ENCODE results near the gene GOLPH3. TPM values are rescaled to one million over a fixed set of nuclear protein-coding genes. Genes with fewer than 3 reads are reported as not detected.

GOLPH3 gene
- total RNA-seq, 3 donors from 2014 or later: 83.2 to 100 (median 87.8) TPM

GRCh38 chr5:32159328-32160072, 14.6 kb downstream of the GOLPH3 start:
- H3K4me3 ChIP-seq: no peak overlapping the region
- no peaks in the 10 kb centered on the region for H3K27me3 ChIP-seq
- intact Hi-C loops (cut with DNase I; ENCODE audit: low total_unique reads): no loop called here
- H3K9me3 ChIP-seq: no peaks in the 10 kb centered on the region
- H3K4me1 ChIP-seq: peaks cover 0 to 4% of the 10 kb centered on the region in 2 donors
- H3K36me3 ChIP-seq: no peaks in the 10 kb centered on the region
- DNase-seq (ENCODE audit: low spot score in 2 of 2): no peak
- H3K27ac ChIP-seq: no peak overlapping the region
- TF ChIP-seq, protein P1, sequence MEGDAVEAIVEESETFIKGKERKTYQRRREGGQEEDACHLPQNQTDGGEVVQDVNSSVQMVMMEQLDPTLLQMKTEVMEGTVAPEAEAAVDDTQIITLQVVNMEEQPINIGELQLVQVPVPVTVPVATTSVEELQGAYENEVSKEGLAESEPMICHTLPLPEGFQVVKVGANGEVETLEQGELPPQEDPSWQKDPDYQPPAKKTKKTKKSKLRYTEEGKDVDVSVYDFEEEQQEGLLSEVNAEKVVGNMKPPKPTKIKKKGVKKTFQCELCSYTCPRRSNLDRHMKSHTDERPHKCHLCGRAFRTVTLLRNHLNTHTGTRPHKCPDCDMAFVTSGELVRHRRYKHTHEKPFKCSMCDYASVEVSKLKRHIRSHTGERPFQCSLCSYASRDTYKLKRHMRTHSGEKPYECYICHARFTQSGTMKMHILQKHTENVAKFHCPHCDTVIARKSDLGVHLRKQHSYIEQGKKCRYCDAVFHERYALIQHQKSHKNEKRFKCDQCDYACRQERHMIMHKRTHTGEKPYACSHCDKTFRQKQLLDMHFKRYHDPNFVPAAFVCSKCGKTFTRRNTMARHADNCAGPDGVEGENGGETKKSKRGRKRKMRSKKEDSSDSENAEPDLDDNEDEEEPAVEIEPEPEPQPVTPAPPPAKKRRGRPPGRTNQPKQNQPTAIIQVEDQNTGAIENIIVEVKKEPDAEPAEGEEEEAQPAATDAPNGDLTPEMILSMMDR (IDR thresholded peaks at IDR 0.05): no peak
- no peak for TF ChIP-seq POLR2A (IDR thresholded peaks at IDR 0.05)
- no peak for TF ChIP-seq POLR2AphosphoS5 (IDR thresholded peaks at IDR 0.05)

DNA sequence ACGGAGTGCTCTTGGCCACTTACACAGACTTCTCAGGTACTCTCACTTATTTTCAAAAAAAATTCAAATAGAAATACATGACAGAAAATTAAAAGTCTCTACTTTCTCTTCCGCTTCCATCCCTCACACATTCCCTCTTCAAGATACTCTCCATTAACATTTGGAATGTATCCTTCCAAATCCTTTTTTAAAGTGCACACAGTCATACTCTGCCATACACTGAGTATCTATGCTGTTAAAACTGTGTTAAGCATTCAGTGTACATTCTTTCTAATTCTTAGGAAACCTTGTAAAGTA, 15.5 kb downstream of the GOLPH3 start:
- TF ChIP-seq, protein P1 (IDR thresholded peaks at IDR 0.05): no peak
- TF ChIP-seq POLR2AphosphoS5 (IDR thresholded peaks at IDR 0.05) (no peak), POLR2A (IDR thresholded peaks at IDR 0.05) (no peak)
- H3K4me3 ChIP-seq: no peak overlapping the region
- intact Hi-C loops (cut with DNase I; ENCODE audit: low total_unique reads): no loop called here
- H3K4me1 ChIP-seq: peaks cover 0 to 4% of the 10 kb centered on the region in 2 donors
- no peak for DNase-seq (ENCODE audit: low spot score in 2 of 2)
- H3K27me3 ChIP-seq: no peaks in the 10 kb centered on the region
- no peaks in the 10 kb centered on the region for H3K36me3 ChIP-seq
- H3K9me3 ChIP-seq: no peaks in the 10 kb centered on the region
- no peak overlapping the region for H3K27ac ChIP-seq

DNA sequence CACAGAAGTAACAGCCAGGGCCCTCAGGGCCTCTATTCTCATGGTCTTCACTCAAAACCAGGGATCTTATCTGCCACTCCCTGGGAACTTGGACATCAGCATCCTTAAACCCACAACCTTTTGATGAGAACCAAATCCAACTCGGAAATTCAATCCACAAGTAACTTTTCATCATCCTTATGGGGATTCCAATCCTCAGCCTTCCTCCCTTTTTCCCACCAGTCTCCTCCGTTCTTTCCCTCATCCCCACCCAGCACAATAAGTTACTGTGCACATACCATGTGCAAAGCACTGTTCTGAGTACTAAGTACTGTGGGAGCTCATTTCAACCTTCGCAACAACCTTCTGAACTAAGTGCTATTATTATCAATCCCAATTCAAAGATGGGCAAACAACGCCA, 17.0 kb downstream of the GOLPH3 start:
- intact Hi-C loops (cut with DNase I; ENCODE audit: low total_unique reads): no loop called here
- H3K9me3 ChIP-seq: no peaks in the 10 kb centered on the region
- no peak overlapping the region for H3K27ac ChIP-seq
- H3K36me3 ChIP-seq: no peaks in the 10 kb centered on the region
- H3K4me3 ChIP-seq: no peak overlapping the region
- TF ChIP-seq POLR2AphosphoS5 (IDR thresholded peaks at IDR 0.05) (no peak), POLR2A (IDR thresholded peaks at IDR 0.05) (no peak)
- TF ChIP-seq, protein P1 (IDR thresholded peaks at IDR 0.05): no peak
- no peak for DNase-seq (ENCODE audit: low spot score in 2 of 2)
- H3K27me3 ChIP-seq: no peaks in the 10 kb centered on the region
- H3K4me1 ChIP-seq: peaks cover 0 to 4% of the 10 kb centered on the region in 2 donors

GRCh38 chr5:32156635-32157034, 17.5 kb downstream of the GOLPH3 start:
- Histone ChIP-seq H3K27ac (no peak overlapping the region), H3K4me1 (peaks cover 0 to 4% of the 10 kb centered on the region in 2 donors)

GRCh38 chr5:32155211-32155610, 18.9 kb downstream of the GOLPH3 start:
- no peak for DNase-seq (ENCODE audit: low spot score in 2 of 2)
- no peak for TF ChIP-seq POLR2A (IDR thresholded peaks at IDR 0.05)
- no peak for TF ChIP-seq POLR2AphosphoS5 (IDR thresholded peaks at IDR 0.05)
- TF ChIP-seq, protein P1 (IDR thresholded peaks at IDR 0.05): no peak
- H3K4me1 ChIP-seq: peaks cover 0 to 4% of the 10 kb centered on the region in 2 donors
- H3K4me3 ChIP-seq: no peak overlapping the region
- no peaks in the 10 kb centered on the region for H3K9me3 ChIP-seq
- H3K27ac ChIP-seq: no peak overlapping the region
- H3K36me3 ChIP-seq: no peaks in the 10 kb centered on the region
- intact Hi-C loops (cut with DNase I; ENCODE audit: low total_unique reads): no loop called here
- H3K27me3 ChIP-seq: no peaks in the 10 kb centered on the region

More at GRCh38 chr5:32156635-32157034, 17.5 kb downstream of the GOLPH3 start:
- DNase-seq (ENCODE audit: low spot score in 2 of 2): no peak
- H3K36me3 ChIP-seq: no peaks in the 10 kb centered on the region
- no peak overlapping the region for H3K4me3 ChIP-seq
- H3K9me3 ChIP-seq: no peaks in the 10 kb centered on the region
- no peaks in the 10 kb centered on the region for H3K27me3 ChIP-seq
- intact Hi-C loops (cut with DNase I; ENCODE audit: low total_unique reads): no loop called here
- TF ChIP-seq POLR2AphosphoS5 (IDR thresholded peaks at IDR 0.05) (no peak), POLR2A (IDR thresholded peaks at IDR 0.05) (no peak)
- TF ChIP-seq, protein P1 (IDR thresholded peaks at IDR 0.05): no peak
